Measurements from ENCODE around the gene SCGB1D1.

Gene SCGB1D1

GRCh38 chr11:62233730-62234129 is 43.7 kb downstream of the SCGB1D1 start:
- DNase-seq (ENCODE audit: low read depth), result no peak

GRCh38 chr11:62236187-62236586 is 46.2 kb downstream of the SCGB1D1 start:
- DNase-seq (ENCODE audit: low read depth), result no peak

- DNase-seq (ENCODE audit: low read depth), result no peak
These were observed 47.5 kb downstream of the SCGB1D1 start for GRCh38 chr11:62237499-62237898.

GRCh38 chr11:62238151-62238550 is 48.1 kb downstream of the SCGB1D1 start:
- no peak for DNase-seq (ENCODE audit: low read depth)

- DNase-seq (ENCODE audit: low read depth), result no peak
These were observed 51.1 kb downstream of the SCGB1D1 start for GRCh38 chr11:62241095-62241494.

- no peak for DNase-seq (ENCODE audit: low read depth)
These were observed 52.0 kb downstream of the SCGB1D1 start, which contains the start of gene SCGB1D2 for GRCh38 chr11:62242021-62242420. Gene SCGB1D2, plus strand, starts transcription at chr11:62242239. Its CDS starts 69 bp downstream, at chr11:62242308.
